ENCODE results near the gene MAMDC4. TPM values are rescaled to one million over a fixed set of nuclear protein-coding genes. Genes with fewer than 3 reads are reported as not detected.

MAMDC4 gene
- total RNA-seq, 1 donor from 2014 or later: 7.7 TPM

DNA sequence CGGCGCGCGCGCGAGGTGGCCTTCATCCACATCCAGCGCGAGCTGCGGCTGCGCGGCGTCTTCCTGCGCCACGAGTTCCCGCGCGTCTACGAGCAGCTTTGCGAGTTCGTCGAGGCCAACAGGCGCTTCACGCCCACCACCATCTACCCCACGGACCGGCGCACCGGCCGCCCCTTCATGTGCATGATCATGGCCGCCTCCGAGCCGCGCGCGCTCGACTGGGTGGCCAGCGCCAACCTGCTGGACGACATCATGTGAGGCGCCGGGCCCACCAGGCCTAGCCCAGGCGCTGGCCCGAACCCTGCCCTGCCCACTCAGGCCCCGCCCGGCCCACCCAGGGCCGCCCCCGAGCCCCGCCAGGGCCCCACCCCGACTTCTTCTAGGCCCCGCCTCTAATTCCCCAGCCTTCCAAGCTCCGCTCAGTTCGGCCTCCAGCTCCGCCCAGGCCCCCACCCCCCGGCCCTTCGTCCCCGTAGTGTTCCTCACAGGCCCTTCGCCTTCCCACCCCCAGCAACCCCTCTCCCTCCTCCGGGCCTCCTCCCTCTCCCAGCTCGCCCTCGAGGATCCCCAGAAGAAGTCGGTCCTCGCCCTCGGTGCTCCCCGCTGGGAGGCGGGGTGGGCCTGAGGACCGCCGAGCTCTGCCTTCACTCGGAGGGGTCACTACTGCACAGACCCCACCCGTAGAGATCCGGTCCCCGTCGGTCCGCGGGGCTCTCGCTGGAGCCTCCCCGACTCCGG is 4.9 kb upstream of the MAMDC4 start:
- no peaks in the 10 kb centered on the region for H3K27me3 Mint-ChIP-seq (ENCODE audit: low read depth)
- H3K36me3 Mint-ChIP-seq (ENCODE audit: low read depth): peaks cover 2% of the 10 kb centered on the region
- H3K9me3 Mint-ChIP-seq (ENCODE audit: low read depth): no peaks in the 10 kb centered on the region
- H3K4me3 Mint-ChIP-seq (ENCODE audit: unreplicated experiment): peak overlapping the region; percentile 96
- peaks cover 24% of the 10 kb centered on the region for H3K4me1 Mint-ChIP-seq (ENCODE audit: low read depth)
- DNase-seq (ENCODE audit: low spot score): no peak
- TF ChIP-seq, protein P1, sequence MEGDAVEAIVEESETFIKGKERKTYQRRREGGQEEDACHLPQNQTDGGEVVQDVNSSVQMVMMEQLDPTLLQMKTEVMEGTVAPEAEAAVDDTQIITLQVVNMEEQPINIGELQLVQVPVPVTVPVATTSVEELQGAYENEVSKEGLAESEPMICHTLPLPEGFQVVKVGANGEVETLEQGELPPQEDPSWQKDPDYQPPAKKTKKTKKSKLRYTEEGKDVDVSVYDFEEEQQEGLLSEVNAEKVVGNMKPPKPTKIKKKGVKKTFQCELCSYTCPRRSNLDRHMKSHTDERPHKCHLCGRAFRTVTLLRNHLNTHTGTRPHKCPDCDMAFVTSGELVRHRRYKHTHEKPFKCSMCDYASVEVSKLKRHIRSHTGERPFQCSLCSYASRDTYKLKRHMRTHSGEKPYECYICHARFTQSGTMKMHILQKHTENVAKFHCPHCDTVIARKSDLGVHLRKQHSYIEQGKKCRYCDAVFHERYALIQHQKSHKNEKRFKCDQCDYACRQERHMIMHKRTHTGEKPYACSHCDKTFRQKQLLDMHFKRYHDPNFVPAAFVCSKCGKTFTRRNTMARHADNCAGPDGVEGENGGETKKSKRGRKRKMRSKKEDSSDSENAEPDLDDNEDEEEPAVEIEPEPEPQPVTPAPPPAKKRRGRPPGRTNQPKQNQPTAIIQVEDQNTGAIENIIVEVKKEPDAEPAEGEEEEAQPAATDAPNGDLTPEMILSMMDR (IDR thresholded peaks at IDR 0.05): no peak
- H3K27ac Mint-ChIP-seq (ENCODE audit: unreplicated experiment): peak overlapping the region; percentile 97

DNA sequence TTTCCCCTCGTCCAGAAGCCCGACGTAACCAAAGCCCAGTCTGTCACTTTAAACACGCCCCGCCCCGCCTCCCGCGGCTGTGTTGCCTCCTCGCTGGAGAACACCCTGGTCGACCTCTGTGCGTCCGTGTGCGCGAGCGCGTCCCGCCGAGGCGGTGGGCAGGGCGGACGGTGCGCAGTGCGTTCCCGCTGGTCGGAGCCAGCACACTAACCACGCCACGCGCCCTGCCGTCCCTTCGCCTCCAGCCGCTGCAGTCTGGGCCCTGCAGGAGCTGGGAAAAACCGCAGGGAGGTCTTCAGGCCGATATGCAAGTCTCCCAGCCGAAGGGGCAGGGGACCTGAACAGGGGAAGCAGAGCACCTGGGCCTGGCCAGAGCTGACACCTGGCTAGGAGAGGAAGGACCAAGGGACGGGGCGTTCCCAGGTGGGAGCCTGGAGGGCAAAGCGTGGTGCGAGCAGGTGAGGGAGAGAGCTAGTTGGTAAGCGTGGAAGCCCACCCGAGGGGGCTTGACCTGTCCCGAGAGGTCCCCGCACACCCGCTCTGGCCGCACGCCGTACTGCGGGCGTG is 4.2 kb upstream of the MAMDC4 start:
- Mint-ChIP-seq H3K4me3 (ENCODE audit: unreplicated experiment) (peak overlapping the region; percentile 96), H3K4me1 (ENCODE audit: low read depth) (peaks cover 22% of the 10 kb centered on the region), H3K27me3 (ENCODE audit: low read depth) (no peaks in the 10 kb centered on the region), H3K9me3 (ENCODE audit: low read depth) (no peaks in the 10 kb centered on the region), H3K36me3 (ENCODE audit: low read depth) (peaks cover 2% of the 10 kb centered on the region), H3K27ac (ENCODE audit: unreplicated experiment) (peak overlapping the region; percentile 97)
- no peak for DNase-seq (ENCODE audit: low spot score)
- TF ChIP-seq, protein P1 (IDR thresholded peaks at IDR 0.05): no peak

DNA sequence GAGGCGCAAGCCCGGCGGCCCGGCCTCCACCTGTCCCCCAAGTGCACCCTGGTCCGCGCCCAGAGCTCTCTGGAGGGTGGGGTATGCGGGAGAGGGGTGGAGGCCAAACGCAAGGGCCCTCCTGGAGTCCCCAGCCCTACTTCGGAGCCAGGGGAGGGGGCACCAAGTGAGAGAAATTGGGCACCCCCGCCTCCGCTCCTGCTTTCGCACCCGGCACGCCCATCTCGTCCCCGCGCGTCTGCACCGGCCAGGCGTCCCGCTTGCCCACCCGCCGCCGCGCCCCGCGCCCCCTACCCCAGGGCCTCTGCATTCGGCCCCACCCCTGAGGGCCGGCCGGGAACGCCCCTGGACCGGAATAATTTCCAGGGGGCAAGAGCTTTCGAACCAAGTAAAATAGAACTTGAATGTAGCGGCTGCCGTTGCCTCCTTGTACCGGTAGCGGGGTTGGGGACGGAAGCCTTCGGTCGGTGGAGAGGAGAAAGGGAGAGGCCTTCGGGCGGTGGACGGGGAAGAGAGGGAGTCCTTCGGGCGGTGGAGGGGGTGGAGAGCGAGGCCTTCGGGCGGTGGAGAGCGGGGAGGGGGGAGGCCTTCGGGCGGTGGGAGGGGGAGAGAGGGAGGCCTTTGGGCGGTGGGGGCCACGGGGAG is 3.6 kb upstream of the MAMDC4 start:
- Mint-ChIP-seq H3K36me3 (ENCODE audit: low read depth) (peaks cover 2% of the 10 kb centered on the region), H3K4me3 (ENCODE audit: unreplicated experiment) (peak overlapping the region; percentile 96), H3K4me1 (ENCODE audit: low read depth) (peaks cover 19% of the 10 kb centered on the region), H3K9me3 (ENCODE audit: low read depth) (no peaks in the 10 kb centered on the region), H3K27me3 (ENCODE audit: low read depth) (no peaks in the 10 kb centered on the region), H3K27ac (ENCODE audit: unreplicated experiment) (peak overlapping the region; percentile 97)
- TF ChIP-seq, protein P1 (IDR thresholded peaks at IDR 0.05): no peak
- DNase-seq (ENCODE audit: low spot score): no peak

DNA sequence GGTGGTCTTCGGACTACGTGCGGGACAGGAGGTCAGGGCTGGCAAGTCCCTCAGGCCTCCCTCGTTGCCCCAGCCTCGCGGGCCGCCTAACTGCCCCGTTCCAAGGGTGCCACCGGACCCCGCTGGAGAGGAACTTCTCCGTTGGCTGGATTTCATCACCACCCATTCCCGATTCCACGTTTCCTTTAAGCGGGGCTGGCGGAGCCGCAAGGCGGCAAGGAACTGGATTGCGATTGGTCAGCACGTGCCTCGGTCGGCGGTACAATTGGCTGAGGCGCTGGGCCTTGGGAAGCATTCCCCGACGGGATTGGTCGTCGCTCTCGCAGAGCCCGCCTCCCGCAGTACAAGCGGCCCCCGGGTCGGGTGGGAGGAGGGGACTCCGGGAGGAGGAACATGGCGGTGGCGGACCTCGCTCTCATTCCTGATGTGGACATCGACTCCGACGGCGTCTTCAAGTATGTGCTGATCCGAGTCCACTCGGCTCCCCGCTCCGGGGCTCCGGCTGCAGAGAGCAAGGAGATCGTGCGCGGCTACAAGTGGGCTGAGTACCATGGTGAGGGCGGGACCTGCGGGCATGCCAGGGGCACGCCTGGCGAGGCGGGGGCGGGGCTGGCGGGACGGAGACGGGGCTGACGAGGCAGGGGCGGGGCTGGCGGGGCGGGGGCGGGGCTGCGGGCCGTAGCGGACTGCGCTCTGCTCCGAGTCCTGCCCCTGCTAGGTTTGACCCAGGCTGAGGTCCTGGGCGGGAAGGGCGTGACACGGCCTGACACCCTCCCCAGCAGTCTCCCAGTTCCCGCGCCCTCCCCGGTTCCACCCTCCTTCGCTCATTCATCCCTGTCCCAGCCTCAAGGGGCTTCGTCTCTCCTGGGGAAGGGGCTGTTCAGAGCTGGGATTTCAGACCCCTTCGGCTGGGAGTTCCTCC is 2.8 kb upstream of the MAMDC4 start, which contains the start of gene PHPT1:
TSS of gene PHPT1 (plus strand) at position 372 of the 922 bp plus-strand sequence. CDS start at position 394, 22 bp downstream.
- TF ChIP-seq, protein P1 (IDR thresholded peaks at IDR 0.05): no peak
- no peaks in the 10 kb centered on the region for H3K9me3 Mint-ChIP-seq (ENCODE audit: low read depth)
- peak within 1 kb of the TSS; percentile 97 for H3K27ac Mint-ChIP-seq (ENCODE audit: unreplicated experiment)
- H3K4me3 Mint-ChIP-seq (ENCODE audit: unreplicated experiment): peak within 1 kb of the TSS; percentile 96
- peaks cover 2% of the 10 kb centered on the region for H3K36me3 Mint-ChIP-seq (ENCODE audit: low read depth)
- DNase-seq (ENCODE audit: low spot score): peak; percentile 100
- no peaks in the 10 kb centered on the region for H3K27me3 Mint-ChIP-seq (ENCODE audit: low read depth)
- H3K4me1 Mint-ChIP-seq (ENCODE audit: low read depth): peaks cover 17% of the 10 kb centered on the region

All from chondrocyte (in vitro differentiated cells).